ENCODE data around the gene NKD2.

Gene NKD2

GRCh38 chr5:1062761-1063568, 54.4 kb downstream of the NKD2 start:
- H3K27me3 Mint-ChIP-seq (ENCODE audit: low read depth, poor library complexity) = no peaks in the 10 kb centered on the region
- H3K9me3 Mint-ChIP-seq = no peaks in the 10 kb centered on the region
- H3K4me1 Mint-ChIP-seq = peaks cover 37% of the 10 kb centered on the region
- no peak overlapping the region for H3K4me3 Mint-ChIP-seq
- TF ChIP-seq, protein P1, sequence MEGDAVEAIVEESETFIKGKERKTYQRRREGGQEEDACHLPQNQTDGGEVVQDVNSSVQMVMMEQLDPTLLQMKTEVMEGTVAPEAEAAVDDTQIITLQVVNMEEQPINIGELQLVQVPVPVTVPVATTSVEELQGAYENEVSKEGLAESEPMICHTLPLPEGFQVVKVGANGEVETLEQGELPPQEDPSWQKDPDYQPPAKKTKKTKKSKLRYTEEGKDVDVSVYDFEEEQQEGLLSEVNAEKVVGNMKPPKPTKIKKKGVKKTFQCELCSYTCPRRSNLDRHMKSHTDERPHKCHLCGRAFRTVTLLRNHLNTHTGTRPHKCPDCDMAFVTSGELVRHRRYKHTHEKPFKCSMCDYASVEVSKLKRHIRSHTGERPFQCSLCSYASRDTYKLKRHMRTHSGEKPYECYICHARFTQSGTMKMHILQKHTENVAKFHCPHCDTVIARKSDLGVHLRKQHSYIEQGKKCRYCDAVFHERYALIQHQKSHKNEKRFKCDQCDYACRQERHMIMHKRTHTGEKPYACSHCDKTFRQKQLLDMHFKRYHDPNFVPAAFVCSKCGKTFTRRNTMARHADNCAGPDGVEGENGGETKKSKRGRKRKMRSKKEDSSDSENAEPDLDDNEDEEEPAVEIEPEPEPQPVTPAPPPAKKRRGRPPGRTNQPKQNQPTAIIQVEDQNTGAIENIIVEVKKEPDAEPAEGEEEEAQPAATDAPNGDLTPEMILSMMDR (IDR thresholded peaks at IDR 0.05) = no peak
- peaks cover 5% of the 10 kb centered on the region for H3K36me3 Mint-ChIP-seq (ENCODE audit: low read depth)
- H3K27ac Mint-ChIP-seq = no peak overlapping the region
- DNase-seq = no peak

- H3K4me3 Mint-ChIP-seq = no peak overlapping the region
- DNase-seq = no peak
- H3K9me3 Mint-ChIP-seq = no peaks in the 10 kb centered on the region
- TF ChIP-seq, protein P1 (IDR thresholded peaks at IDR 0.05) = no peak
- H3K27ac Mint-ChIP-seq = no peak overlapping the region
- H3K4me1 Mint-ChIP-seq = peaks cover 34% of the 10 kb centered on the region
- no peaks in the 10 kb centered on the region for H3K27me3 Mint-ChIP-seq (ENCODE audit: low read depth, poor library complexity)
- H3K36me3 Mint-ChIP-seq (ENCODE audit: low read depth) = peaks cover 5% of the 10 kb centered on the region
These were observed 55.2 kb downstream of the NKD2 start for GRCh38 chr5:1063661-1064382.

- H3K9me3 Mint-ChIP-seq = no peaks in the 10 kb centered on the region
- H3K36me3 Mint-ChIP-seq (ENCODE audit: low read depth) = peaks cover 5% of the 10 kb centered on the region
These were observed 56.0 kb downstream of the NKD2 start for GRCh38 chr5:1064383-1065142.

DNA sequence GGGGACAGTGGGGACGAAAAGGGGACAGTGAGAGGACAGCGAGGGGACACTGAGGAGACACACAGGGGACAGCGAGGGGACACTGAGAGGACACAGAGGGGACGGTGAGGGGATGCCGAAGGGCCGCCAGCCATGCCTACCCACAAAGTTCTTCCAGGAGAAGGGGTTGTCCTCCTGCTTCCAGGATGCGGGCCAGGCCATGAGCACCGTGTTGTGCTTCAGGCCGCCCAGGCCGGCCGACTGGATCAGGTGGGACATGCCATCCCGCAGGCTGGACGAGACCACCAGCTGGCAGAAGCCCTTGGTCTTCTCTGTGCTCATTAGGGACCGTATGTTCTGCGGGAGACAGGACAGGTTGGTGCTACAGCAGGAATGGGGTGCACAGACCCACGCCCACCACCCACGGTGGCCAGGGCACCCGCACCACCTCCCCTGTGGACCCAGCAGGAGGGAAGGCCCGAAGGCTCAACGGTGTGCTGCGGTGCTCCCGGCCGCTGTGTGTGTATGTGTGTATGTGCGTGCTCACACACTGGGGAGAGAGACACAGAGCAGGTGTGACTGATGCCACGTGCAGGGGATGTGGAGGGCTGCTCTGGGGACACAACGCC, 56.6 kb downstream of the NKD2 start:
- Mint-ChIP-seq H3K4me1 (peaks cover 22% of the 10 kb centered on the region), H3K27me3 (ENCODE audit: low read depth, poor library complexity) (no peaks in the 10 kb centered on the region), H3K36me3 (ENCODE audit: low read depth) (peaks cover 5% of the 10 kb centered on the region), H3K4me3 (no peak overlapping the region), H3K9me3 (no peaks in the 10 kb centered on the region), H3K27ac (no peak overlapping the region)
- DNase-seq = no peak
- TF ChIP-seq, protein P1 (IDR thresholded peaks at IDR 0.05) = no peak

More at GRCh38 chr5:1064383-1065142, 56.0 kb downstream of the NKD2 start:
- Mint-ChIP-seq H3K27me3 (ENCODE audit: low read depth, poor library complexity) (no peaks in the 10 kb centered on the region), H3K4me3 (no peak overlapping the region), H3K27ac (peak overlapping the region; percentile 25), H3K4me1 (peaks cover 27% of the 10 kb centered on the region)
- TF ChIP-seq, protein P1 (IDR thresholded peaks at IDR 0.05) = no peak
- DNase-seq = no peak

- Mint-ChIP-seq H3K4me3 (no peak overlapping the region), H3K27ac (peak overlapping the region; percentile 57)
- TF ChIP-seq, protein P1 (IDR thresholded peaks at IDR 0.05) = no peak
These were observed 57.5 kb downstream of the NKD2 start for GRCh38 chr5:1065891-1066650.

More at GRCh38 chr5:1065891-1066650, 57.5 kb downstream of the NKD2 start:
- peaks cover 20% of the 10 kb centered on the region for H3K4me1 Mint-ChIP-seq
- no peaks in the 10 kb centered on the region for H3K9me3 Mint-ChIP-seq
- H3K36me3 Mint-ChIP-seq (ENCODE audit: low read depth) = peaks cover 5% of the 10 kb centered on the region
- no peaks in the 10 kb centered on the region for H3K27me3 Mint-ChIP-seq (ENCODE audit: low read depth, poor library complexity)
- DNase-seq = no peak
